Mesothelial cell of epicardium (in vitro differentiated cells): ENCODE results near the gene POLDIP2. TPM values are rescaled to one million over a fixed set of nuclear protein-coding genes. Genes with fewer than 3 reads are reported as not detected.
A peak's percentile ranks its signal among the peaks of the same experiment; 100 is the strongest.

Source experiments
- DNase-seq, 2 experiments: peaks; one replicate each; pipeline ENCODE4 v3.0.0; 2021; ENCODE audit warnings: low spot score in 2 of 2; ENCODE audit not compliant: unreplicated experiment in 2 of 2
- H3K27ac Mint-ChIP-seq: 2 replicates; pipeline ENCODE4 v1.8.0; 2021; ENCODE audit warnings: mixed read lengths
- H3K27me3 Mint-ChIP-seq: 2 replicates; pipeline ENCODE4 v1.8.0; 2021; ENCODE audit warnings: low read depth, mixed read lengths
- H3K36me3 Mint-ChIP-seq: 2 replicates; pipeline ENCODE4 v1.8.0; 2021; ENCODE audit warnings: mixed read lengths
- H3K4me1 Mint-ChIP-seq: 2 replicates; pipeline ENCODE4 v1.8.0; 2021; ENCODE audit warnings: mixed read lengths
- H3K4me3 Mint-ChIP-seq: 2 replicates; pipeline ENCODE4 v1.8.0; 2021; ENCODE audit warnings: mild to moderate bottlenecking, moderate library complexity, mixed read lengths
- H3K9me3 Mint-ChIP-seq: 2 replicates; pipeline ENCODE4 v1.8.0; 2021; ENCODE audit warnings: mixed read lengths
- CTCF ChIP-seq: fragments of 200-600 bp; sonication (generic); IDR thresholded peaks from one replicate; pipeline ENCODE4 v1.5.0; 2021; ENCODE audit warnings: antibody characterized with exemption; ENCODE audit not compliant: unreplicated experiment
- total RNA-seq: library from RNA; stranded (reverse); gene quantifications from 3 replicates; pipeline ENCODE4 v1.2.1, GENCODE V29; 2021

The POLDIP2 gene
- total RNA-seq, 1 donor from 2014 or later = 60.9 TPM

- TF ChIP-seq CTCF = no peak
- DNase-seq = no peak
- Mint-ChIP-seq H3K27me3 (peaks cover 6% of the 10 kb centered on the region), H3K4me3 (no peak overlapping the region), H3K4me1 (peaks cover 4% of the 10 kb centered on the region), H3K27ac (no peak overlapping the region), H3K36me3 (peaks cover 15% of the 10 kb centered on the region), H3K9me3 (no peaks in the 10 kb centered on the region)
Observed at GRCh38 chr17:28390141-28390540, 32.8 kb upstream of the POLDIP2 start.

- Mint-ChIP-seq H3K4me1 (peaks cover 7% of the 10 kb centered on the region), H3K4me3 (no peak overlapping the region), H3K9me3 (no peaks in the 10 kb centered on the region), H3K36me3 (peaks cover 15% of the 10 kb centered on the region), H3K27ac (no peak overlapping the region), H3K27me3 (peaks cover 24% of the 10 kb centered on the region)
- TF ChIP-seq CTCF = no peak
- DNase-seq = no peak
Observed at GRCh38 chr17:28388106-28388505, 30.8 kb upstream of the POLDIP2 start.

- H3K27ac Mint-ChIP-seq = no peak overlapping the region
- TF ChIP-seq CTCF = no peak
- DNase-seq = no peak
- H3K27me3 Mint-ChIP-seq = peaks cover 41% of the 10 kb centered on the region
- no peak overlapping the region for H3K4me3 Mint-ChIP-seq
- peaks cover 19% of the 10 kb centered on the region for H3K36me3 Mint-ChIP-seq
- peaks cover 7% of the 10 kb centered on the region for H3K4me1 Mint-ChIP-seq
- H3K9me3 Mint-ChIP-seq = no peaks in the 10 kb centered on the region
Observed at GRCh38 chr17:28386391-28386790, 29.1 kb upstream of the POLDIP2 start.

GRCh38 chr17:28385406-28385805 is 28.1 kb upstream of the POLDIP2 start:
- Mint-ChIP-seq H3K9me3 (no peaks in the 10 kb centered on the region), H3K27ac (no peak overlapping the region), H3K4me1 (peaks cover 9% of the 10 kb centered on the region), H3K36me3 (peaks cover 13% of the 10 kb centered on the region), H3K4me3 (peak overlapping the region; percentile 73), H3K27me3 (peaks cover 51% of the 10 kb centered on the region)
- DNase-seq = no peak
- TF ChIP-seq CTCF = no peak

GRCh38 chr17:28385037-28385400 is 27.7 kb upstream of the POLDIP2 start:
- H3K36me3 Mint-ChIP-seq = peaks cover 9% of the 10 kb centered on the region

More at GRCh38 chr17:28385037-28385400, 27.7 kb upstream of the POLDIP2 start:
- Mint-ChIP-seq H3K27me3 (peaks cover 55% of the 10 kb centered on the region), H3K27ac (no peak overlapping the region), H3K9me3 (no peaks in the 10 kb centered on the region), H3K4me1 (peaks cover 13% of the 10 kb centered on the region), H3K4me3 (peak overlapping the region; percentile 73)
- TF ChIP-seq CTCF = no peak
- no peak for DNase-seq
